H9 (cell line): ENCODE results near the gene MAPK8. TPM values are rescaled to one million over a fixed set of nuclear protein-coding genes. Genes with fewer than 3 reads are reported as not detected.

Experiments
- DNase-seq: peaks from one replicate; pipeline ENCODE4 v3.0.0-alpha.2; 2017
- H2AFZ ChIP-seq: one replicate; pipeline ENCODE4 v1.6.1; 2013; ENCODE audit warnings: mild to moderate bottlenecking, low read length, control low read depth, moderate library complexity
- H2AK5ac ChIP-seq: 2 replicates; pipeline ENCODE4 v1.6.1; 2013; ENCODE audit warnings: low read length, control low read depth, mixed read lengths; ENCODE audit not compliant: insufficient read length
- H2BK120ac ChIP-seq: one replicate; pipeline ENCODE4 v1.6.1; 2013; ENCODE audit warnings: low read depth, mild to moderate bottlenecking, low read length, control low read depth, inconsistent platforms; ENCODE audit not compliant: poor library complexity, severe bottlenecking
- H2BK12ac ChIP-seq: 2 replicates; pipeline ENCODE4 v1.6.1; 2013; ENCODE audit warnings: low read length, control low read depth, mixed read lengths, low read depth; ENCODE audit not compliant: insufficient read length
- H2BK15ac ChIP-seq: 2 replicates; pipeline ENCODE4 v1.6.1; 2013; ENCODE audit warnings: low read depth, low read length, control low read depth
- H2BK20ac ChIP-seq: one replicate; pipeline ENCODE4 v1.6.1; 2013; ENCODE audit warnings: low read depth, mild to moderate bottlenecking, low read length, control low read depth, inconsistent platforms; ENCODE audit not compliant: poor library complexity, severe bottlenecking
- H2BK5ac ChIP-seq: 2 replicates; pipeline ENCODE4 v1.6.1; 2013; ENCODE audit warnings: low read length, control low read depth, mixed read lengths; ENCODE audit not compliant: insufficient read length
- H3K14ac ChIP-seq: 2 replicates; pipeline ENCODE4 v1.6.1; 2013; ENCODE audit warnings: low read length, control low read depth; ENCODE audit not compliant: insufficient read depth
- H3K18ac ChIP-seq: 2 replicates; pipeline ENCODE4 v1.6.1; 2013; ENCODE audit warnings: low read depth, mild to moderate bottlenecking, mixed read lengths, low read length, control low read depth; ENCODE audit not compliant: insufficient read length
- H3K23ac ChIP-seq: 2 replicates; pipeline ENCODE4 v1.6.1; 2013; ENCODE audit warnings: low read length, control low read depth, mixed read lengths, low read depth; ENCODE audit not compliant: insufficient read length
- H3K23me2 ChIP-seq: 2 replicates; pipeline ENCODE4 v1.6.1; 2013; ENCODE audit warnings: low read depth, mild to moderate bottlenecking, mixed read lengths, low read length, control low read depth; ENCODE audit not compliant: insufficient read length, poor library complexity, severe bottlenecking
- H3K27ac ChIP-seq: 2 replicates; pipeline ENCODE4 v1.5.1; 2013; ENCODE audit warnings: low read length, control low read depth, mixed read lengths, low read depth; ENCODE audit not compliant: insufficient read length
- H3K27me3 ChIP-seq: 2 replicates; pipeline ENCODE4 v1.6.1; 2013; ENCODE audit warnings: low read length, control low read depth, inconsistent platforms; ENCODE audit not compliant: insufficient read depth
- H3K4ac ChIP-seq: 2 replicates; pipeline ENCODE4 v1.6.1; 2013; ENCODE audit warnings: low read depth, mild to moderate bottlenecking, control low read depth, inconsistent platforms, low read length, moderate library complexity
- H3K4me1 ChIP-seq: 2 replicates; pipeline ENCODE4 v1.6.1; 2013; ENCODE audit warnings: low read length, control low read depth, inconsistent platforms; ENCODE audit not compliant: insufficient read depth
- H3K4me2 ChIP-seq: 2 replicates; pipeline ENCODE4 v1.6.1; 2013; ENCODE audit warnings: low read length, control low read depth, mixed read lengths; ENCODE audit not compliant: insufficient read length, insufficient read depth
- H3K56ac ChIP-seq: 2 replicates; pipeline ENCODE4 v1.6.1; 2013; ENCODE audit warnings: low read depth, mild to moderate bottlenecking, mixed read lengths, low read length, control low read depth; ENCODE audit not compliant: insufficient read length
- H3K79me1 ChIP-seq: 2 replicates; pipeline ENCODE4 v1.6.1; 2013; ENCODE audit warnings: low read depth, mild to moderate bottlenecking, moderate library complexity, low read length, control low read depth, inconsistent platforms; ENCODE audit not compliant: insufficient read depth, poor library complexity, severe bottlenecking
- H3K79me2 ChIP-seq: 2 replicates; pipeline ENCODE4 v1.6.1; 2013; ENCODE audit warnings: low read length, control low read depth, inconsistent platforms; ENCODE audit not compliant: insufficient read depth
- H3K9ac ChIP-seq: 2 replicates; pipeline ENCODE4 v1.6.1; 2013; ENCODE audit warnings: low read length, control low read depth, mixed read lengths; ENCODE audit not compliant: insufficient read length; ENCODE audit errors: extremely low read depth
- H3K9me3 ChIP-seq: one replicate; pipeline ENCODE4 v1.6.1; 2013; ENCODE audit warnings: low read depth, low read length, inconsistent platforms; ENCODE audit not compliant: control insufficient read depth
- H3T11ph ChIP-seq: one replicate; pipeline ENCODE4 v1.6.1; 2013; ENCODE audit warnings: mild to moderate bottlenecking, low read length, control low read depth, inconsistent platforms
- H4K20me1 ChIP-seq: one replicate; pipeline ENCODE4 v1.6.1; 2013; ENCODE audit not compliant: control insufficient read depth, insufficient read length, insufficient read depth
- H4K5ac ChIP-seq: 2 replicates; pipeline ENCODE4 v1.6.1; 2013; ENCODE audit warnings: low read depth, mild to moderate bottlenecking, mixed read lengths, low read length, control low read depth; ENCODE audit not compliant: insufficient read length
- H4K8ac ChIP-seq: replicated peaks from 2 replicates; pipeline ENCODE4 v1.6.1; 2013; ENCODE audit warnings: low read length, control low read depth, mixed read lengths, low read depth; ENCODE audit not compliant: insufficient read length
- H4K91ac ChIP-seq: 2 replicates; pipeline ENCODE4 v1.6.1; 2013; ENCODE audit warnings: low read depth, mild to moderate bottlenecking, moderate library complexity, mixed read lengths, low read length, control low read depth; ENCODE audit not compliant: insufficient read length
- H3K27ac Mint-ChIP-seq, 3 experiments: 2 replicates in 2 of 3; 3 replicates in 1 of 3; pipeline ENCODE4 v1.8.0; 2020 to 2021; ENCODE audit warnings: mixed read lengths in 3 of 3, mild to moderate bottlenecking in 1 of 3, moderate library complexity in 1 of 3
- H3K27me3 Mint-ChIP-seq: 2 replicates; pipeline ENCODE4 v1.8.0; 2021; ENCODE audit warnings: low read depth, mild to moderate bottlenecking, moderate library complexity, mixed read lengths
- H3K36me3 Mint-ChIP-seq, 3 experiments: 2 replicates in 2 of 3; 3 replicates in 1 of 3; pipeline ENCODE4 v1.8.0; 2020 to 2021; ENCODE audit warnings: low read depth in 3 of 3, mixed read lengths in 3 of 3; ENCODE audit not compliant: insufficient read depth in 1 of 3
- H3K4me1 Mint-ChIP-seq, 2 experiments: 2 replicates each; pipeline ENCODE4 v1.8.0; 2020; ENCODE audit warnings: mixed read lengths in 2 of 2
- H3K4me3 Mint-ChIP-seq, 2 experiments: 2 replicates in 1 of 2; 3 replicates in 1 of 2; pipeline ENCODE4 v1.8.0; 2020 to 2021; ENCODE audit warnings: mild to moderate bottlenecking in 2 of 2, mixed read lengths in 2 of 2, moderate library complexity in 1 of 2
- H3K9me3 Mint-ChIP-seq, 2 experiments: 2 replicates in 1 of 2; 3 replicates in 1 of 2; pipeline ENCODE4 v1.8.0; 2020; ENCODE audit warnings: mild to moderate bottlenecking in 2 of 2, mixed read lengths in 2 of 2, moderate library complexity in 1 of 2
- WGBS: extraction: QIAGEN DNeasy Blood & Tissue Kit; methylation state at CpG from one replicate; pipeline ENCODE4 v1.1.7; 2013; ENCODE audit warnings: missing lambda C conversion rate, low lambda C conversion rate, mixed read lengths; ENCODE audit not compliant: insufficient read length; ENCODE audit errors: extremely low coverage; 5-methylcytosine and 5-hydroxymethylcytosine counted together
- total RNA-seq: library from RNA; stranded (reverse); gene quantifications from 2 replicates; pipeline ENCODE4 v1.2.1, GENCODE V29; 2021
- TF ChIP-seq, protein P1 (sequence below): fragments of 200-600 bp; sonication (generic); conservative IDR thresholded peaks from 3 replicates; pipeline ENCODE4 v1.8.0; 2021; ENCODE audit warnings: antibody characterized with exemption, mild to moderate bottlenecking

Gene MAPK8
- total RNA-seq, 1 experiment from 2014 or later, result 52.0 TPM

DNA sequence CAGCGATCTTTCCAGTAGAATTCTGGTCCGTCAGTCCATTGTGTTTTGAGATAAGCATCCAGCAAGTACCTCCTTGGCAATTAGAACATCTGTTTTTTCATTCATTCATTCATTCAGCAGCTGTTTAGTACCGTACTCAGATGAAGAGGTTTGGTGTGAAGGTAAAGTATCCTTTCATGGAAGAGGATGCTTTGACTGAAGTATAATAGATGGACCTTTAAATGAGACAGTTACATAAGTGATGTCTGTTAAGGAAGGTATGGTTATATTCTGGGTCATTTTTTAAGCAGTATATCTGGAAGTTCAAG is 1.2 kb downstream of the MAPK8 start:
- H3K23me2 ChIP-seq, result no peaks in the 10 kb centered on the region
- H3K79me1 ChIP-seq, result no peaks in the 10 kb centered on the region
- no peak overlapping the region for H3K27ac ChIP-seq
- H4K8ac ChIP-seq, result no peak overlapping the region
- H3K27me3 ChIP-seq, result no peaks in the 10 kb centered on the region
- H3K14ac ChIP-seq, result no peak overlapping the region
- no peak overlapping the region for H2BK5ac ChIP-seq
- no peak overlapping the region for H2BK20ac ChIP-seq
- H3K56ac ChIP-seq, result no peak overlapping the region
- no peak overlapping the region for H3K18ac ChIP-seq
- H2BK15ac ChIP-seq, result no peak overlapping the region
- no peaks in the 10 kb centered on the region for H3K9me3 ChIP-seq
- no peaks in the 10 kb centered on the region for H4K20me1 ChIP-seq
- no peak overlapping the region for H2BK120ac ChIP-seq
- no peaks in the 10 kb centered on the region for H3K4me1 ChIP-seq
- H4K91ac ChIP-seq, result no peak overlapping the region
- no peak overlapping the region for H3K4ac ChIP-seq
- no peak overlapping the region for H2AK5ac ChIP-seq
- H3K27ac Mint-ChIP-seq, result no peak overlapping the region; a peak in 1 of 7 replicates
- peaks cover 0 to 5% (median 3%) of the 10 kb centered on the region in 3 experiments; a peak in 4 of 7 replicates for H3K36me3 Mint-ChIP-seq
- H3K9me3 Mint-ChIP-seq, result no peaks in the 10 kb centered on the region
- H4K5ac ChIP-seq, result no peak overlapping the region
- H3K4me2 ChIP-seq, result peak overlapping the region; percentile 48
- no CpG with 5 or more reads among the region's 3 CpGs for WGBS
- H3K23ac ChIP-seq, result no peak overlapping the region
- no peak overlapping the region for H2AFZ ChIP-seq
- no peak for DNase-seq
- TF ChIP-seq, protein P1, sequence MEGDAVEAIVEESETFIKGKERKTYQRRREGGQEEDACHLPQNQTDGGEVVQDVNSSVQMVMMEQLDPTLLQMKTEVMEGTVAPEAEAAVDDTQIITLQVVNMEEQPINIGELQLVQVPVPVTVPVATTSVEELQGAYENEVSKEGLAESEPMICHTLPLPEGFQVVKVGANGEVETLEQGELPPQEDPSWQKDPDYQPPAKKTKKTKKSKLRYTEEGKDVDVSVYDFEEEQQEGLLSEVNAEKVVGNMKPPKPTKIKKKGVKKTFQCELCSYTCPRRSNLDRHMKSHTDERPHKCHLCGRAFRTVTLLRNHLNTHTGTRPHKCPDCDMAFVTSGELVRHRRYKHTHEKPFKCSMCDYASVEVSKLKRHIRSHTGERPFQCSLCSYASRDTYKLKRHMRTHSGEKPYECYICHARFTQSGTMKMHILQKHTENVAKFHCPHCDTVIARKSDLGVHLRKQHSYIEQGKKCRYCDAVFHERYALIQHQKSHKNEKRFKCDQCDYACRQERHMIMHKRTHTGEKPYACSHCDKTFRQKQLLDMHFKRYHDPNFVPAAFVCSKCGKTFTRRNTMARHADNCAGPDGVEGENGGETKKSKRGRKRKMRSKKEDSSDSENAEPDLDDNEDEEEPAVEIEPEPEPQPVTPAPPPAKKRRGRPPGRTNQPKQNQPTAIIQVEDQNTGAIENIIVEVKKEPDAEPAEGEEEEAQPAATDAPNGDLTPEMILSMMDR, result no peak
- H3K27me3 Mint-ChIP-seq, result peaks cover 29% of the 10 kb centered on the region
- no peak overlapping the region for H3T11ph ChIP-seq
- peaks cover 8% of the 10 kb centered on the region; the same call in 1 of the 2 replicates for H3K79me2 ChIP-seq
- no peak overlapping the region for H2BK12ac ChIP-seq
- H3K9ac ChIP-seq, result peak overlapping the region; percentile 56
- H3K4me3 Mint-ChIP-seq, result peak overlapping the region; percentile 68 to 84
- peaks cover 17 to 23% of the 10 kb centered on the region in 2 experiments for H3K4me1 Mint-ChIP-seq
